SK-N-SH (cell line): ENCODE data around the gene APOO. TPM values are rescaled to one million over a fixed set of nuclear protein-coding genes. Genes with fewer than 3 reads are reported as not detected.

ENCODE experiments used
- CTCF ChIA-PET: fragments of 300-600, 350-600 bp; formaldehyde crosslinking; extraction: SDS; loops from one replicate; lab custom pipeline; 2021; lab: Yijun Ruan, JAX
- POLR2A ChIA-PET: fragments of 350-600 bp; sonication (Branson Sonifier 250); formaldehyde crosslinking; extraction: SDS; loops from one replicate; lab custom pipeline; 2020; ENCODE audit warnings: antibody characterized with exemption, inconsistent platforms; lab: Yijun Ruan, JAX
- DNase-seq: peaks from one replicate; pipeline ENCODE4 v3.0.0; 2012
- H2AFZ ChIP-seq: fragments of 200-600 bp; sonication (generic); 2 replicates; pipeline ENCODE4 v1.8.1; 2016; ENCODE audit warnings: antibody characterized with exemption, mild to moderate bottlenecking, low read depth
- H3F3A ChIP-seq: fragments of 200-600 bp; sonication (generic); replicated peaks from 2 replicates; pipeline ENCODE3; 2016; ENCODE audit warnings: antibody characterized with exemption, mild to moderate bottlenecking; ENCODE audit not compliant: insufficient read depth
- H3K27ac ChIP-seq, 2 experiments: fragments of 200-500 bp in 1 of 2; fragments of 200-600 bp in 1 of 2; sonication (Bioruptor generic) in 1 of 2; sonication (generic), shearing (Covaris generic) in 1 of 2; 2 replicates each; pipeline versions ENCODE4 v1.5.1 to v1.6.1; 2014 to 2016; ENCODE audit warnings: low read depth in 2 of 2, inconsistent platforms in 1 of 2, low read length in 1 of 2, mild to moderate bottlenecking in 1 of 2, mixed read lengths in 1 of 2
- H3K27me3 ChIP-seq: fragments of 200-600 bp; sonication (generic), shearing (Covaris generic); 2 replicates; pipeline ENCODE4 v1.6.1; 2016; ENCODE audit warnings: mixed run types; ENCODE audit not compliant: insufficient read depth
- H3K36me3 ChIP-seq, 2 experiments: fragments of 200-500 bp in 1 of 2; fragments of 200-600 bp in 1 of 2; sonication (Bioruptor generic) in 1 of 2; sonication (generic) in 1 of 2; replicated peaks in 1 of 2; 2 replicates each; pipeline versions ENCODE3 to v1.5.1; 2014 to 2016; ENCODE audit warnings: low read length in 1 of 2, mild to moderate bottlenecking in 1 of 2; ENCODE audit not compliant: insufficient read depth in 2 of 2, control insufficient read depth in 1 of 2
- H3K4me1 ChIP-seq, 2 experiments: fragments of 200-500 bp in 1 of 2; fragments of 200-600 bp in 1 of 2; sonication (Bioruptor generic) in 1 of 2; sonication (generic), shearing (Covaris generic) in 1 of 2; 2 replicates each; pipeline versions ENCODE4 v1.5.1 to v1.6.1; 2014 to 2016; ENCODE audit warnings: low read depth in 1 of 2, low read length in 1 of 2, mixed run types in 1 of 2; ENCODE audit not compliant: insufficient read depth in 2 of 2, control insufficient read depth in 1 of 2
- H3K4me2 ChIP-seq: fragments of 200-600 bp; sonication (generic), shearing (Covaris generic); 2 replicates; pipeline ENCODE4 v1.6.1; 2017; ENCODE audit warnings: mixed run types
- H3K4me3 ChIP-seq, 2 experiments: fragments of 200-500 bp in 1 of 2; fragments of 200-600 bp in 1 of 2; sonication (Bioruptor generic) in 1 of 2; sonication (generic), shearing (Covaris generic) in 1 of 2; 2 replicates each; pipeline versions ENCODE4 v1.5.1 to v1.8.1; 2014 to 2016; ENCODE audit warnings: low read depth in 2 of 2, inconsistent platforms in 1 of 2, low read length in 1 of 2, mild to moderate bottlenecking in 1 of 2, mixed read lengths in 1 of 2, moderate library complexity in 1 of 2
- H3K79me2 ChIP-seq: fragments of 200-600 bp; sonication (generic); 2 replicates; pipeline ENCODE4 v1.8.1; 2017; ENCODE audit warnings: mild to moderate bottlenecking; ENCODE audit not compliant: insufficient read depth
- H3K9ac ChIP-seq: fragments of 200-600 bp; sonication (generic); 2 replicates; pipeline ENCODE4 v1.6.1; 2017; ENCODE audit warnings: mixed run types
- H3K9me2 ChIP-seq: fragments of 200-600 bp; sonication (generic); 2 replicates; pipeline ENCODE4 v1.6.1; 2017; ENCODE audit warnings: mixed run types
- H3K9me3 ChIP-seq: fragments of 200-600 bp; sonication (generic); 2 replicates; pipeline ENCODE4 v1.6.1; 2017; ENCODE audit warnings: mixed run types, mild to moderate bottlenecking, moderate library complexity
- H4K20me1 ChIP-seq: fragments of 200-600 bp; sonication (generic); 2 replicates; pipeline ENCODE4 v1.6.1; 2017; ENCODE audit warnings: mild to moderate bottlenecking, mixed run types; ENCODE audit not compliant: insufficient read depth
- CTCF ChIP-seq: fragments of 200-600 bp; sonication (generic); IDR thresholded peaks from 2 replicates; pipeline ENCODE4 v1.6.1; 2017; ENCODE audit warnings: antibody characterized with exemption, mild to moderate bottlenecking, moderate library complexity
- ELF1 ChIP-seq: IDR thresholded peaks from 2 replicates; pipeline ENCODE4 v1.4.0; 2012
- EZH2phosphoT487 ChIP-seq: fragments of 200-600 bp; sonication (generic); IDR thresholded peaks from 2 replicates; pipeline ENCODE4 v1.6.1; 2017; ENCODE audit warnings: low read depth, mixed run types, mild to moderate bottlenecking, antibody characterized with exemption, moderate library complexity, borderline replicate concordance
- GABPA ChIP-seq: IDR thresholded peaks from 2 replicates; pipeline ENCODE4 v1.4.0; 2012; ENCODE audit warnings: low read depth, mild to moderate bottlenecking
- GATA2 ChIP-seq: sonication (generic); formaldehyde crosslinking; IDR thresholded peaks from 2 replicates; pipeline ENCODE4 v1.5.0; 2020; ENCODE audit warnings: mild to moderate bottlenecking, missing genetic modification reagents
- JUND ChIP-seq: IDR thresholded peaks from 2 replicates; pipeline ENCODE4 v1.4.0; 2012
- MEF2A ChIP-seq: IDR thresholded peaks from 2 replicates; pipeline ENCODE4 v1.4.0; 2012; ENCODE audit warnings: low read depth, borderline replicate concordance
- NFIC ChIP-seq: IDR thresholded peaks from 2 replicates; pipeline ENCODE4 v1.4.0; 2012; ENCODE audit warnings: borderline replicate concordance
- RAD21 ChIP-seq: IDR thresholded peaks from 2 replicates; pipeline ENCODE4 v1.6.1; 2012; ENCODE audit warnings: mild to moderate bottlenecking, low read length
- RCOR1 ChIP-seq: fragments of 150-350 bp; IDR thresholded peaks from 2 replicates; pipeline ENCODE4 v1.6.1; 2017; ENCODE audit warnings: antibody characterized with exemption, low read length
- RXRA ChIP-seq: IDR thresholded peaks from 2 replicates; pipeline ENCODE4 v1.4.0; 2012; ENCODE audit warnings: low read depth, mild to moderate bottlenecking, borderline replicate concordance
- SMC3 ChIP-seq: IDR thresholded peaks from 2 replicates; pipeline ENCODE4 v1.6.1; 2012; ENCODE audit warnings: low read depth, low read length, improper control_type of control experiment
- TAF1 ChIP-seq: IDR thresholded peaks from 2 replicates; pipeline ENCODE4 v1.6.1; 2012; ENCODE audit warnings: low read depth, mild to moderate bottlenecking, low read length, moderate library complexity, borderline replicate concordance
- TCF12 ChIP-seq: IDR thresholded peaks from 2 replicates; pipeline ENCODE4 v1.4.0; 2012
- TEAD4 ChIP-seq: IDR thresholded peaks from 2 replicates; pipeline ENCODE4 v1.4.0; 2012; ENCODE audit warnings: mild to moderate bottlenecking, borderline replicate concordance; ENCODE audit not compliant: insufficient read depth
- USF1 ChIP-seq: IDR thresholded peaks from 2 replicates; pipeline ENCODE4 v1.4.0; 2012; ENCODE audit warnings: low read depth, borderline replicate concordance
- ZBTB33 ChIP-seq: IDR thresholded peaks from 2 replicates; pipeline ENCODE4 v1.4.0; 2012; ENCODE audit warnings: low read depth, borderline replicate concordance
- WGBS: methylation state at CpG from one replicate; pipeline ENCODE4 v1.1.6; 2017; ENCODE audit warnings: low lambda C conversion rate; 5-methylcytosine and 5-hydroxymethylcytosine counted together
- polyA plus RNA-seq, 3 experiments: library from polyadenylated mRNA; depleted of rRNA; stranded (reverse); fragments of >200 nt; gene quantifications; 2 replicates each; pipeline ENCODE4 v1.2.3, GENCODE V29; 2012
- TF ChIP-seq, protein P1 (sequence below): fragments of 150-350 bp; IDR thresholded peaks from 2 replicates; pipeline ENCODE4 v1.6.1; 2017; ENCODE audit warnings: antibody characterized with exemption, low read length, low read depth, borderline replicate concordance

The APOO gene
- polyA plus RNA-seq, 1 of the 3 experiments (the other 2 are of a cell fraction), result 22.0 TPM

DNA sequence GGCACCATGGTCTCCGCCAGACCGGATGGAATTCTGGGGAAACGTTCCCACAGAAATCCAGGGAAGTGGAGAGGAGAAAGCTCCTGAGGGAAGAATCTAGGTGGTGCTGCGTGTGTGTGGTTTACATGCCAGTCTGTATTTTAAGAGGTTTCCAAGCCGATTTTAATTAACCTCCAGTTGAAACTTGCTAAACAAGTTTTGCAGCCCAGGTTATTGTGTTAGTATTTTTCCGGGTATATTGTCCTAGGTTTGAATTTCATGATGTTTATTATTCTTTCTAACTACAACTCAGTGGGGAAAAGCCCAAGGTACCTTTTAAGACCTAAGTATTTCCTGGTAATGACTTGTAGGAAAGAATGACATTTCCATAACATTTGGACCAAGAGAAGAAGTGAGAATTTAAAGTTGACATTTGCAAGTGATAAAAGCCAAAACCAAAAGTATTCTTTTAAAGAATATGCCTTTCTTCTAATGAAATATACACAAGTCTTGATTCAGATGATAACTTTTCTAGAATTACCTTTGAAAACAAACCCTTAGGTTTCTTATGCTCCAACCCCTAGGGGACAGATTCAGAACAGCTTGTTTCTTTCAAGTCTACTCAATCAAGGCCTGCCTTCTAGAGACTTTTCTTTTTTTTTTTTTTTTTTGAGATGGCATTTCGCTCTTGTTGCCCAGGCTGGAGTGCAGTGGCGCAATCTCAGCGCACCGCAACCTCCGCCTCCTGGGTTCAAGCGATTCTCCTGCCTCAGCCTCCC lies 110.2 kb downstream of the APOO start:
- no peaks in the 10 kb centered on the region for H3K9me3 ChIP-seq
- no peaks in the 10 kb centered on the region for H4K20me1 ChIP-seq
- WGBS, result 49% methylated on average over 12 of the region's 12 CpGs
- H3F3A ChIP-seq, result no peaks in the 10 kb centered on the region
- no peaks in the 10 kb centered on the region for H3K9me2 ChIP-seq
- H3K27ac ChIP-seq, result no peak overlapping the region
- peaks cover 7% of the 10 kb centered on the region; the same call in 1 of the 2 replicates for H3K27me3 ChIP-seq
- POLR2A ChIA-PET, result no interaction called here
- TF ChIP-seq EZH2phosphoT487, result no peak
- TF ChIP-seq, protein P1, sequence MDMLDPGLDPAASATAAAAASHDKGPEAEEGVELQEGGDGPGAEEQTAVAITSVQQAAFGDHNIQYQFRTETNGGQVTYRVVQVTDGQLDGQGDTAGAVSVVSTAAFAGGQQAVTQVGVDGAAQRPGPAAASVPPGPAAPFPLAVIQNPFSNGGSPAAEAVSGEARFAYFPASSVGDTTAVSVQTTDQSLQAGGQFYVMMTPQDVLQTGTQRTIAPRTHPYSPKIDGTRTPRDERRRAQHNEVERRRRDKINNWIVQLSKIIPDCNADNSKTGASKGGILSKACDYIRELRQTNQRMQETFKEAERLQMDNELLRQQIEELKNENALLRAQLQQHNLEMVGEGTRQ, result no peak
- TF ChIP-seq, all 33 proteins: peak for 0
- 0 out of 4 replicates have a peak, but pooled peaks cover 0 to 1% of the 10 kb centered on the region in 2 experiments for H3K4me1 ChIP-seq
- no peak overlapping the region for H3K4me2 ChIP-seq
- H3K36me3 ChIP-seq, result no peaks in the 10 kb centered on the region
- no peak overlapping the region for H2AFZ ChIP-seq
- CTCF ChIA-PET, result interaction anchor here (1.4 kb wide), 1 partner anchor 15 kb away, joined by 3 read pairs; no protein-coding TSS in a partner anchor
- no peak overlapping the region for H3K9ac ChIP-seq
- no peaks in the 10 kb centered on the region for H3K79me2 ChIP-seq
- no peak for DNase-seq
- H3K4me3 ChIP-seq, result no peak overlapping the region

- no peak overlapping the region for H3K4me3 ChIP-seq
- H3K4me2 ChIP-seq, result no peak overlapping the region
- H3K9me3 ChIP-seq, result no peaks in the 10 kb centered on the region
- no peak for TF ChIP-seq JUND
- TF ChIP-seq ELF1, result no peak
- no peak for TF ChIP-seq GABPA
- TF ChIP-seq NFIC, result no peak
- TF ChIP-seq CTCF, result no peak
- TF ChIP-seq SMC3, result no peak
- TF ChIP-seq USF1, result no peak
- TF ChIP-seq TAF1, result no peak
- TF ChIP-seq RXRA, result no peak
- TF ChIP-seq RAD21, result no peak
- TF ChIP-seq GATA2 (CRISPR knock-in tag), result no peak
- no peak for TF ChIP-seq RCOR1
- no peak for TF ChIP-seq TCF12
- TF ChIP-seq MEF2A, result no peak
- TF ChIP-seq ZBTB33, result no peak
- no peak for TF ChIP-seq TEAD4
- CTCF ChIA-PET, result no interaction called here
- H3K4me1 ChIP-seq, result no peaks in the 10 kb centered on the region
- DNase-seq, result no peak
- H4K20me1 ChIP-seq, result no peaks in the 10 kb centered on the region
- POLR2A ChIA-PET, result no interaction called here
- no peak overlapping the region for H3K27ac ChIP-seq
- no peaks in the 10 kb centered on the region for H3K9me2 ChIP-seq
- H3F3A ChIP-seq, result no peaks in the 10 kb centered on the region
- H3K9ac ChIP-seq, result no peak overlapping the region
- no peaks in the 10 kb centered on the region for H3K36me3 ChIP-seq
- no peaks in the 10 kb centered on the region for H3K79me2 ChIP-seq
- H3K27me3 ChIP-seq, result peaks cover 7% of the 10 kb centered on the region; the same call in 1 of the 2 replicates
- WGBS, result 58% methylated on average over 8 of the region's 8 CpGs
- no peak overlapping the region for H2AFZ ChIP-seq
Observed at GRCh38 chrX:23795221-23795620, 112.5 kb downstream of the APOO start.
